Activated T-cell treated with anti-CD3 and anti-CD28 coated beads, Interleukin-2, amount 50 U/mL, for 24 hours (primary cell): ENCODE data around the gene HMGA1.
"Not testable (repeated sequence)": the region's sequence is repeated elsewhere in the genome, so short reads cannot be mapped to it uniquely, and the experiment has no call there.

ENCODE experiments used
- DNase-seq: peaks from one replicate; pipeline ENCODE4 v3.0.0-alpha.2; 2020
- H3K27ac Mint-ChIP-seq: 2 replicates; pipeline ENCODE4 v1.8.0; 2020; ENCODE audit warnings: mild to moderate bottlenecking, mixed read lengths
- H3K27me3 Mint-ChIP-seq: 2 replicates; pipeline ENCODE4 v1.8.0; 2020; ENCODE audit warnings: mixed read lengths
- H3K36me3 Mint-ChIP-seq: 2 replicates; pipeline ENCODE4 v1.8.0; 2020; ENCODE audit warnings: low read depth, mixed read lengths
- H3K4me1 Mint-ChIP-seq: 2 replicates; pipeline ENCODE4 v1.8.0; 2020; ENCODE audit warnings: low read depth, mixed read lengths
- H3K4me3 Mint-ChIP-seq: 2 replicates; pipeline ENCODE4 v1.8.0; 2020; ENCODE audit warnings: mild to moderate bottlenecking, moderate library complexity, mixed read lengths
- H3K9me3 Mint-ChIP-seq: 2 replicates; pipeline ENCODE4 v1.8.0; 2020; ENCODE audit warnings: mixed read lengths

Gene HMGA1

GRCh38 chr6:34241351-34242215 is 4.9 kb downstream of the HMGA1 start:
- H3K4me1 Mint-ChIP-seq: peaks cover 83% of the 10 kb centered on the region
- H3K9me3 Mint-ChIP-seq: no peaks in the 10 kb centered on the region
- H3K27me3 Mint-ChIP-seq: no peaks in the 10 kb centered on the region
- peak overlapping the region; percentile 96 for H3K27ac Mint-ChIP-seq
- peak overlapping the region; percentile 94 for H3K4me3 Mint-ChIP-seq
- peaks cover 86% of the 10 kb centered on the region for H3K36me3 Mint-ChIP-seq
- DNase-seq: peak; percentile 28

DNA sequence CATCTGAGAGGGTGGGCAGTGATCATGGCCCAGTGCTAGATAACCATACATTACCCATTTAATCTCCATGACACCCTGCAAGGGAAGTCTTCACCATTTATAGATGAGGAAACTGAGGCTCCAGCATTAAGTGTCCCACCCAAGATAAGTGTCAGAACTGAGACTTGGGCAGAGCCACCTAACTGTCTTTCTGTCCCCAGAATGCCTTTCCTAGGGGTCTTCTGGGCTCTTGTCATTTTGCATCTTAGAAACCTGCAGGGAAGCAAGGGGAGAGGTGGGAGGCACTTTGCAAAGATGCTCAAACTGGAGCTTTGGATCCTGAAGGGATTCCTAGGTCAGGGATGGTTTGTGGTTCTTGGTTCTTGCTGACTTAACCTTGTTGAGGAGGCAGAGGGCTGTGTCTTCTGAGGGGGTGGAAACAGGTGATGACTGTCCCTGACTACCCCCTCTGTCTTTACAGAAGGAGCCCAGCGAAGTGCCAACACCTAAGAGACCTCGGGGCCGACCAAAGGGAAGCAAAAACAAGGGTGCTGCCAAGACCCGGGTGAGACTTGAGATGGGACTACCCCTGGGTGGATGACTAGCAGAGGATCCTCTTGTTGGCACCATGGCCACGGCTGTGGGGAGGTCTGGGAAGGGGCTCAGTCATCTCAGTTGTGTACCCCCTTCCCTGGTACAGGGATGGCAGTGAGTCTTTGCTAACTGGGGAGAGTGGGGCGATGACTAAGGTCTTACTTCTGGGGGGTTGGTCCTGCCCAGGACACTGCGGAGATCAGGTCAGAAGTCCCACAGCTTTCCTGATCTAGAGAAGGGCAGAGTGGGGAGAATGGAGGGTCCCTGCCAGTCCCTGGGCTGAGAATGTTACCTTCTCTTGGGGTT is 5.8 kb downstream of the HMGA1 start:
- Mint-ChIP-seq H3K36me3 (peaks cover 91% of the 10 kb centered on the region), H3K4me1 (peaks cover 92% of the 10 kb centered on the region), H3K27ac (peak overlapping the region; percentile 96), H3K9me3 (no peaks in the 10 kb centered on the region), H3K4me3 (peak overlapping the region; percentile 94), H3K27me3 (no peaks in the 10 kb centered on the region)
- DNase-seq: peak; percentile 37

GRCh38 chr6:34243131-34243771 is 6.6 kb downstream of the HMGA1 start:
- Mint-ChIP-seq H3K9me3 (no peaks in the 10 kb centered on the region), H3K27me3 (no peaks in the 10 kb centered on the region), H3K4me1 (peaks cover 99% of the 10 kb centered on the region), H3K4me3 (peak overlapping the region; percentile 94), H3K36me3 (peaks cover 88% of the 10 kb centered on the region), H3K27ac (peak overlapping the region; percentile 96)
- peak; percentile 46 for DNase-seq

- H3K27ac Mint-ChIP-seq: peak overlapping the region; percentile 96
- H3K36me3 Mint-ChIP-seq: peaks cover 83% of the 10 kb centered on the region
- H3K4me1 Mint-ChIP-seq: peaks cover 93% of the 10 kb centered on the region
- H3K4me3 Mint-ChIP-seq: peak overlapping the region; percentile 94
- no peaks in the 10 kb centered on the region for H3K27me3 Mint-ChIP-seq
- DNase-seq: peak; percentile 74
- H3K9me3 Mint-ChIP-seq: no peaks in the 10 kb centered on the region
Measured at GRCh38 chr6:34243901-34244884, 7.5 kb downstream of the HMGA1 start.

- H3K4me3 Mint-ChIP-seq, H3K9me3 Mint-ChIP-seq, H3K27me3 Mint-ChIP-seq: not testable (repeated sequence)
- peak overlapping the region; percentile 96 for H3K27ac Mint-ChIP-seq
- H3K36me3 Mint-ChIP-seq: peaks cover 75% of the 10 kb centered on the region
- DNase-seq: peak; percentile 30
- H3K4me1 Mint-ChIP-seq: peaks cover 90% of the 10 kb centered on the region
Measured at GRCh38 chr6:34245032-34245760, 8.5 kb downstream of the HMGA1 start.

DNA sequence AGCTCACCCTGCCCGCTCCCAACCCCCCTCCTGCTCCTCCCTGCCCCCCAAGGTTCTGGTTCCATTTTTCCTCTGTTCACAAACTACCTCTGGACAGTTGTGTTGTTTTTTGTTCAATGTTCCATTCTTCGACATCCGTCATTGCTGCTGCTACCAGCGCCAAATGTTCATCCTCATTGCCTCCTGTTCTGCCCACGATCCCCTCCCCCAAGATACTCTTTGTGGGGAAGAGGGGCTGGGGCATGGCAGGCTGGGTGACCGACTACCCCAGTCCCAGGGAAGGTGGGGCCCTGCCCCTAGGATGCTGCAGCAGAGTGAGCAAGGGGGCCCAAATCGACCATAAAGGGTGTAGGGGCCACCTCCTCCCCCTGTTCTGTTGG is 9.1 kb downstream of the HMGA1 start:
- DNase-seq, H3K4me3 Mint-ChIP-seq, H3K9me3 Mint-ChIP-seq, H3K27me3 Mint-ChIP-seq: not testable (repeated sequence)
- H3K27ac Mint-ChIP-seq: peak overlapping the region; percentile 96
- peaks cover 85% of the 10 kb centered on the region for H3K4me1 Mint-ChIP-seq
- peaks cover 69% of the 10 kb centered on the region for H3K36me3 Mint-ChIP-seq

- no peak for DNase-seq
- Mint-ChIP-seq H3K27me3 (no peaks in the 10 kb centered on the region), H3K4me1 (peaks cover 80% of the 10 kb centered on the region), H3K36me3 (peaks cover 65% of the 10 kb centered on the region), H3K9me3 (no peaks in the 10 kb centered on the region), H3K27ac (peak overlapping the region; percentile 96), H3K4me3 (no peak overlapping the region)
Measured at GRCh38 chr6:34246249-34246562, 9.5 kb downstream of the HMGA1 start.

DNA sequence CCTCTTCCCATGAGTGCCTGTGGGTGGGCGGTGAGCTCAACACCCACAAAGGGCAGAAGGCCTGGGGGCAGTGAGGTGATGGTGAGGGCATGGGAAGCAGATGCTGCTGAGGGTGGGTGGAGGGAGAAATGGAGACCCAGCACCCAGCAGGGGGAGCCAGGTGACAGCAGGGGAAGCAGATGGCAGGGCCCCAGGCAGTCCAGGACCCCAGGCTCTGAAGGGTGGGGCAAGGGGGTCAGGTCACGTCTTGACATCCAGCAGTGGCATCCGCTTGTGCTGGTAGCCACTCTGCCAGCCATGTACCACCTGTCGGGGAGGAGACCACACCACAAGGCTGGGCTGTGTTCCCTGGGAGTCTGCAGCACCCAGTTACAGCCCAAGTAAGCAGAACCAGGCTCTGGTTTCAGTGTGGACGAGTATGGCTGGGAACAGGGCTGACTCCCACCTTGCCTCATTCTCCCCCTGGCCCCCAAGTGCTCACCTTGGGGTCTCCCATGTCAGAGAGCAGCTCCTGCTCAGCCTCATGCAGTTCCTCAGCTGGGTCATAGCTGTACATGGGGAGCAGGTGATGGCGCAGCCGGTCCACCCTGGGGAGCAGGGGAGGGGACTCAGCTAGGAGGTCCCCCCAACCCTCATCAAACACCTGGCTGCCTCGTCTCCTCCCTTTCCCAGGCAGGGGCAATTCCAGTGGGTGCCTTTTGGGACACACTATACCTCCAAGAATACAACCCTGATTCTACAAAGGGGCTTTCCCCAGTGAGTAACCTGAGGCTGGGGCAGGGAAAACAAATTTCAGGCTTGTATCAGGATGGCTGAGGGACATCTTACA is 10.1 kb downstream of the HMGA1 start:
- peak overlapping the region; percentile 96 for H3K27ac Mint-ChIP-seq
- H3K27me3 Mint-ChIP-seq: no peaks in the 10 kb centered on the region
- no peaks in the 10 kb centered on the region for H3K9me3 Mint-ChIP-seq
- peaks cover 75% of the 10 kb centered on the region for H3K4me1 Mint-ChIP-seq
- peak; percentile 72 for DNase-seq
- peak overlapping the region; percentile 51 for H3K4me3 Mint-ChIP-seq
- H3K36me3 Mint-ChIP-seq: peaks cover 59% of the 10 kb centered on the region

DNA sequence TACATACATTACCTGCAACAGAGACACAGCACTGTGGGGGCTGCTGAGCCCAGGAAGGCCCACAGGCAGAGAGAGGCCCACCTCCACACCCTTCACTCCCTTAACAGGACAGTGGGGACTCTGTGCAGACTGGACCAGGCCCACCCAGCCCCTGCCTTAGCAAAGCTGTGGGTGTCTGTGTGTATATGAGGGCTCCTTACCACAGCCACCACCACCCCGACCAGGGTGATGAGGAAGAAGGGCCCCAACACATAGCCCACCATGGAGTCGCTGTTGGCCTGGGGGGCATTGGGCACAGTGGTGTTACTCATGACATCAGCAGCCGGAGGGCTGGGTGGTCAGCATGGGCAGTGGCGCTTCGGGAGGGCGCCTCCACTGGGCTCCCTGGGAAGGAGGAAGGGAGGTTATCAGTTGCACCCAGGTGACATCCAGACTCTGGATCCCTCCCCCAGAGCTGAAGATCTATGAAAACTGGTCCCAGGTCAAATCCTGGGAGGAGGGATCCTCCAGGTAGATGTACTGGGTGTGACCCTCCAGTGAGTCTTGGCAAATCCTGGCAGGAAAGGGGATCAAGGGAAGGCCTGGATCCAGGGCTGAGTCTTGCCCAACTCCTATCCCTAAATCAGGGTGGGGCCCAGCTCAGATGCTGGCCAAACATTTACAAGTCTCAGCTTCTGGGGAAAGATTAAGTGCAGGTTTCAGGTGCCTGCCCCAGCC is 11.0 kb downstream of the HMGA1 start:
- Mint-ChIP-seq H3K27ac (peak overlapping the region; percentile 95), H3K9me3 (no peaks in the 10 kb centered on the region), H3K4me3 (peak overlapping the region; percentile 90), H3K36me3 (peaks cover 50% of the 10 kb centered on the region), H3K4me1 (peaks cover 66% of the 10 kb centered on the region), H3K27me3 (no peaks in the 10 kb centered on the region)
- DNase-seq: peak; percentile 47

DNA sequence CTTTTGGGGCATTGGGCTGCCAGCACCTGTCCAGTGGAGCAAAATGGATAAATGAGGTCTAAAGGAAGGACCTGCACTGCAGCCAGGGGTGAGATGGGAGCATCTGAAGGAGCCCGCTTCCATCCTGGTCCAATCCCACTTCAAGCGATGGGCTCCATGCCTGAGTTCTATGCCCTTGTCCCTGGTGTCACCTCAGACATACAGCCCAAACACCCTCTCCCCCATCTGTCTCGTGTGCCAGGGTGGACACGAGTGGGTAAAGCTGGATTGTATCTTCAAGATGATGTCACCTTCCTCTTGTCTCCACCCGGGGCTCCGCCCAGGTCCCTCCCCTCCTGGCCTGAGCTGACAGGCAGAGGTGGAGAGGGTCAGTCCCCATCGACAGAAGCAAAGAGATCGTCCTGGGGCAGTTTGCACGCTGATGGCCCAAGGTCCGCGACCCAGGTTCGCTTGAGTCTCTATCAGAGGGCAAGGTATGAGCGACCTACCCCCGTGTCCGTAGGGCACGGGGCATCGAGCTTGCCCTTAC is 11.6 kb downstream of the HMGA1 start:
- Mint-ChIP-seq H3K4me3 (peak overlapping the region; percentile 90), H3K9me3 (no peaks in the 10 kb centered on the region), H3K4me1 (peaks cover 60% of the 10 kb centered on the region), H3K27ac (peak overlapping the region; percentile 95), H3K36me3 (peaks cover 44% of the 10 kb centered on the region), H3K27me3 (no peaks in the 10 kb centered on the region)
- DNase-seq: peak; percentile 69

DNA sequence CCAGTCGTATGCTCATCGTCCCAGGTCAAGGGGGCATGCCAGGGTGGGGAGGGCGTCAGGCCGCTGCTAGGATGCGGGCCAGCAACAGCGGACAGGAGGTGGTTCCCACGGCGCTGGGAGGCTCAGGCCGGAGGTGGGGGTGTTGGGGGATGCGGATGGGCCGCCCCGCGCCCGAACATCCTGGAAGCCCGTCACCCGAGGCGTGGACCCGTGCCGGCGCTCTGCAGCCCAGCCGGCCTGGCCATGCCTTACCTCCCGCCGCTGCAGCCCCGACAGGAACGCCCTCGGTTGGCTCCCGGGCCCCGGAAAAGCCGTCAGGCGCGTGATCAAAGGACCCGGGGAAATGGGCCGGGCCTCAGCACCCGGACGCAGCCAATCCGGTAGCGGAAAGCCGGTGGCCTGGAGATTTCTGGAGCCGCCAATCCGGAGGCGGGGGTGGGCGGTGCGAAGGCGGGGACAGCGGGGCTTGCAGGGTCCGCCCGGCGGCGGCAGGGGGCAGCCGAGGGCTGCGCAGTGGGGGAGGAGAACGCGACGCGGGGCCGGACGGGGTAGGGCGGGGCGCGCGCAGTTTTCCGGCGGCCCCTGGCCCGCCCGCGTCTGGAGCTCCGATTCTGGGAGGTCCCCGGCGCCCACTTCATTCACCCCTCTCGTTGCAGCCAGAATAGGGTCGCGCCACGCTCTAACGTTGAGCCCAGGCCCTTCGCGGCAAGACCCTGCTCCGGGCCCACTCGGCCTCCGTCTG is 12.2 kb downstream of the HMGA1 start, which contains the start of gene SMIM29:
TSS of gene SMIM29 (minus strand) at position 280 of the 742 bp plus-strand sequence. CDS start 1,215 bp downstream, outside the sequence.
- peak within 1 kb of the TSS; percentile 95 for H3K27ac Mint-ChIP-seq
- no peaks in the 10 kb centered on the region for H3K9me3 Mint-ChIP-seq
- H3K4me3 Mint-ChIP-seq: peak within 1 kb of the TSS; percentile 90
- H3K27me3 Mint-ChIP-seq: no peaks in the 10 kb centered on the region
- peaks cover 54% of the 10 kb centered on the region for H3K4me1 Mint-ChIP-seq
- peaks cover 38% of the 10 kb centered on the region for H3K36me3 Mint-ChIP-seq
- DNase-seq: peak; percentile 100
